ENCODE data around the gene PCGF2. TPM values are rescaled to one million over a fixed set of nuclear protein-coding genes. Genes with fewer than 3 reads are reported as not detected.

Gene PCGF2
- polyA plus RNA-seq, 4 donors: 74.4 to 87.1 (median 80.5) TPM

- peak in 1 of 4 donors; percentile 47 for DNase-seq (ENCODE audit: low read depth in 4 of 4, low spot score in 3 of 4)
Observed at GRCh38 chr17:38704606-38705522, 43.3 kb downstream of the PCGF2 start, which contains the start of gene MLLT6. MLLT6 (plus strand) TSS chr17:38705273; CDS start chr17:38705633, 360 bp downstream.

- DNase-seq (ENCODE audit: low read depth in 4 of 4, low spot score in 3 of 4): peak; percentile 66 to 82 (median 73)
Observed at GRCh38 chr17:38703742-38704605, 44.2 kb downstream of the PCGF2 start.

- no peak for DNase-seq (ENCODE audit: low read depth in 4 of 4, low spot score in 3 of 4)
Observed at GRCh38 chr17:38702916-38703741, 45.0 kb downstream of the PCGF2 start.

GRCh38 chr17:38702166-38702915 lies 45.8 kb downstream of the PCGF2 start:
- peak in 3 of 4 donors; percentile 65 to 77 (median 69) for DNase-seq (ENCODE audit: low read depth in 4 of 4, low spot score in 3 of 4)

- no peak for DNase-seq (ENCODE audit: low read depth in 4 of 4, low spot score in 3 of 4)
Observed at GRCh38 chr17:38701504-38702165, 46.5 kb downstream of the PCGF2 start.

- DNase-seq (ENCODE audit: low read depth in 4 of 4, low spot score in 3 of 4): no peak
Observed at GRCh38 chr17:38698760-38699159, 49.4 kb downstream of the PCGF2 start.

- DNase-seq (ENCODE audit: low read depth in 4 of 4, low spot score in 3 of 4): no peak
Observed at GRCh38 chr17:38697061-38697820, 50.9 kb downstream of the PCGF2 start.

GRCh38 chr17:38693700-38694329 lies 54.3 kb downstream of the PCGF2 start:
- no peak for DNase-seq (ENCODE audit: low read depth in 4 of 4, low spot score in 3 of 4)

GRCh38 chr17:38691154-38691553 lies 57.0 kb downstream of the PCGF2 start:
- no peak for DNase-seq (ENCODE audit: low read depth in 4 of 4, low spot score in 3 of 4)

GRCh38 chr17:38690386-38690785 lies 57.8 kb downstream of the PCGF2 start:
- DNase-seq (ENCODE audit: low read depth in 4 of 4, low spot score in 3 of 4): no peak

GRCh38 chr17:38687286-38687685 lies 60.9 kb downstream of the PCGF2 start:
- no peak for DNase-seq (ENCODE audit: low read depth in 4 of 4, low spot score in 3 of 4)

- no peak for DNase-seq (ENCODE audit: low read depth in 4 of 4, low spot score in 3 of 4)
Observed at GRCh38 chr17:38685491-38685890, 62.6 kb downstream of the PCGF2 start.

Other genes starting within 250 kb of the PCGF2 start
- gene SRCIN1, start 142.4 kb downstream of the PCGF2 start, polyA plus RNA-seq (ENCODE audit: insufficient read length in 4 of 4): 1 to 10 TPM; 3.0 to 5.3 (median 3.7) TPM
- 1 to 10 TPM; 1.4 to 1.8 (median 1.5) TPM for gene EPOP, start 73.4 kb downstream of the PCGF2 start, polyA plus RNA-seq (ENCODE audit: insufficient read length in 4 of 4)
- 10 to 100 TPM; 85.2 to 96.4 (median 86.6) TPM for gene MLLT6, start 43.1 kb downstream of the PCGF2 start, polyA plus RNA-seq (ENCODE audit: insufficient read length in 4 of 4)
- gene CISD3, start 18.0 kb downstream of the PCGF2 start, polyA plus RNA-seq (ENCODE audit: insufficient read length in 4 of 4): 10 to 100 TPM; 11.5 to 17.2 (median 13.0) TPM
- 100 to 1,000 TPM; 114 to 135 (median 122) TPM for gene PSMB3, start 4.4 kb upstream of the PCGF2 start, polyA plus RNA-seq (ENCODE audit: insufficient read length in 4 of 4)
- 10 to 100 TPM; 74.1 to 84.5 (median 81.9) TPM for gene PIP4K2B, start 51.2 kb upstream of the PCGF2 start, polyA plus RNA-seq (ENCODE audit: insufficient read length in 4 of 4)
- 10 to 100 TPM; 22.4 to 27.4 (median 25.4) TPM for gene CWC25, start 77.0 kb upstream of the PCGF2 start, polyA plus RNA-seq (ENCODE audit: insufficient read length in 4 of 4)
- 1,000 to 10,000 TPM; 2,607 to 2,868 (median 2,690) TPM for gene RPL23, start 105.4 kb upstream of the PCGF2 start, polyA plus RNA-seq (ENCODE audit: insufficient read length in 4 of 4)
- gene LASP1, start 121.7 kb upstream of the PCGF2 start, polyA plus RNA-seq (ENCODE audit: insufficient read length in 4 of 4): 100 to 1,000 TPM; 147 to 158 (median 151) TPM
- gene FBXO47, start 219.1 kb upstream of the PCGF2 start, polyA plus RNA-seq (ENCODE audit: insufficient read length in 4 of 4): not detected

Measured in right renal pelvis (tissue), 4 donors.